CD14-positive monocyte (primary cell): ENCODE data around the gene LIMK2. TPM values are rescaled to one million over a fixed set of nuclear protein-coding genes. Genes with fewer than 3 reads are reported as not detected.

Experiments
- DNase-seq, 3 donors: peaks; one replicate each; pipeline ENCODE4 v3.0.0-alpha.2; 2011 to 2022
- H2AFZ ChIP-seq: 2 replicates; pipeline ENCODE4 v1.6.0; 2012; ENCODE audit warnings: mild to moderate bottlenecking, low read depth, low read length, inconsistent platforms; ENCODE audit not compliant: insufficient read depth, poor library complexity, severe bottlenecking
- H3K27ac ChIP-seq, 2 donors: 1 replicate in 1 of 2; 2 replicates in 1 of 2; pipeline ENCODE4 v1.5.1; 2012 to 2013; ENCODE audit warnings: low read length in 2 of 2, control low read depth in 1 of 2, inconsistent platforms in 1 of 2, low read depth in 1 of 2, mild to moderate bottlenecking in 1 of 2
- H3K27me3 ChIP-seq, 2 donors: one replicate each; pipeline versions ENCODE4 v1.6.0 to v1.6.1; 2011 to 2013; ENCODE audit warnings: low read length in 2 of 2; ENCODE audit not compliant: control insufficient read depth in 2 of 2, insufficient read depth in 2 of 2
- H3K36me3 ChIP-seq, 2 donors: replicated peaks in 1 of 2; 1 replicate in 1 of 2; 2 replicates in 1 of 2; pipeline versions ENCODE4 v1.5.1 to v1.6.1; 2012 to 2013; ENCODE audit warnings: low read length in 2 of 2, control low read depth in 1 of 2, inconsistent platforms in 1 of 2, mild to moderate bottlenecking in 1 of 2; ENCODE audit not compliant: insufficient read depth in 2 of 2, control insufficient read depth in 1 of 2
- H3K4me1 ChIP-seq, 2 donors: 1 replicate in 1 of 2; 2 replicates in 1 of 2; pipeline versions ENCODE4 v1.5.1 to v1.6.1; 2012 to 2013; ENCODE audit warnings: low read length in 2 of 2, control low read depth in 1 of 2, inconsistent platforms in 1 of 2, mild to moderate bottlenecking in 1 of 2, moderate library complexity in 1 of 2; ENCODE audit not compliant: insufficient read depth in 2 of 2, control insufficient read depth in 1 of 2
- H3K4me2 ChIP-seq: replicated peaks from 2 replicates; pipeline ENCODE3; 2012; ENCODE audit warnings: low read length, moderate library complexity, mild to moderate bottlenecking; ENCODE audit not compliant: poor library complexity, severe bottlenecking; ENCODE audit errors: extremely low read depth
- H3K4me3 ChIP-seq, 3 experiments: fragments of 200-600 bp in 1 of 3; sonication (generic) in 1 of 3; replicated peaks in 1 of 3; 1 replicate in 2 of 3; 2 replicates in 1 of 3; pipeline ENCODE4 v1.5.1; 2011 to 2013; ENCODE audit warnings: low read length in 3 of 3, mild to moderate bottlenecking in 3 of 3, control low read depth in 2 of 3, low read depth in 2 of 3, inconsistent platforms in 1 of 3, moderate library complexity in 1 of 3
- H3K79me2 ChIP-seq: 2 replicates; pipeline ENCODE4 v1.6.0; 2012; ENCODE audit warnings: mild to moderate bottlenecking, control low read depth, inconsistent platforms, low read length, moderate library complexity; ENCODE audit not compliant: insufficient read depth
- H3K9ac ChIP-seq: 2 replicates; pipeline ENCODE4 v1.6.0; 2017; ENCODE audit warnings: low read length, mild to moderate bottlenecking; ENCODE audit not compliant: insufficient read depth, poor library complexity, severe bottlenecking
- H3K9me3 ChIP-seq, 2 donors: replicated peaks in 1 of 2; 1 replicate in 1 of 2; 2 replicates in 1 of 2; pipeline versions ENCODE4 v1.5.1 to v1.6.1; 2012 to 2013; ENCODE audit warnings: low read length in 2 of 2, control low read depth in 1 of 2; ENCODE audit not compliant: control insufficient read depth in 1 of 2, insufficient read depth in 1 of 2
- H4K20me1 ChIP-seq: 2 replicates; pipeline ENCODE4 v1.6.0; 2012; ENCODE audit warnings: mild to moderate bottlenecking, low read length, control low read depth, moderate library complexity; ENCODE audit not compliant: insufficient read depth
- H3K27ac Mint-ChIP-seq, 7 donors: one replicate each; pipeline ENCODE4 v1.8.0; 2020; ENCODE audit warnings: mild to moderate bottlenecking in 7 of 7, mixed read lengths in 7 of 7, moderate library complexity in 6 of 7, inconsistent platforms in 2 of 7
- H3K27me3 Mint-ChIP-seq, 3 donors: one replicate each; pipeline ENCODE4 v1.8.0; 2021 to 2022; ENCODE audit warnings: low read depth in 3 of 3, mild to moderate bottlenecking in 3 of 3, mixed read lengths in 3 of 3, moderate library complexity in 3 of 3, inconsistent platforms in 1 of 3
- H3K36me3 Mint-ChIP-seq, 2 donors: one replicate each; pipeline ENCODE4 v1.8.0; 2020; ENCODE audit warnings: mixed read lengths in 2 of 2, inconsistent platforms in 1 of 2, mild to moderate bottlenecking in 1 of 2
- H3K4me1 Mint-ChIP-seq: one replicate; pipeline ENCODE4 v1.8.0; 2020; ENCODE audit warnings: mild to moderate bottlenecking, mixed read lengths
- H3K4me3 Mint-ChIP-seq, 2 donors: one replicate each; pipeline ENCODE4 v1.8.0; 2020; ENCODE audit warnings: mild to moderate bottlenecking in 2 of 2, mixed read lengths in 2 of 2, moderate library complexity in 1 of 2
- H3K9me3 Mint-ChIP-seq, 7 donors: one replicate each; pipeline ENCODE4 v1.8.0; 2020 to 2022; ENCODE audit warnings: mixed read lengths in 7 of 7, mild to moderate bottlenecking in 6 of 7, moderate library complexity in 6 of 7, inconsistent platforms in 2 of 7
- CTCF ChIP-seq: fragments of 200-600 bp; IDR thresholded peaks from one replicate; pipeline ENCODE4 v1.8.0; 2022; ENCODE audit warnings: antibody characterized with exemption, mild to moderate bottlenecking
- WGBS: methylation state at CpG from one replicate; pipeline ENCODE4 v1.1.5; 2013; ENCODE audit warnings: missing lambda C conversion rate; ENCODE audit not compliant: insufficient coverage; 5-methylcytosine and 5-hydroxymethylcytosine counted together
- intact Hi-C, 2 donors: fragments of 100-400 bp; cut with micrococcal nuclease; formaldehyde crosslinking; loops; one replicate each; pipeline versions ENCODE4 v1.15.0 to v1.15.1; 2023
- polyA plus RNA-seq, 3 donors: library from polyadenylated mRNA; depleted of rRNA in 1 of 3; unstranded in 2 of 3; stranded (reverse) in 1 of 3; fragments of 300-500 nt in 2 of 3; fragments of >200 nt in 1 of 3; fragmentation: Illumina TruSeq in 2 of 3; gene quantifications; 1 replicate in 2 of 3; 2 replicates in 1 of 3; pipeline ENCODE4 v1.2.3, GENCODE V29; 2012 to 2021

The LIMK2 gene
- polyA plus RNA-seq, 3 donors, result 5.5 to 14.2 (median 10.1) TPM

- Mint-ChIP-seq H3K36me3 (peaks cover 34 to 40% of the 10 kb centered on the region in 2 donors), H3K4me3 (no peak overlapping the region), H3K27me3 (peaks cover 0 to 2% (median 0%) of the 10 kb centered on the region in 3 donors), H3K9me3 (peaks cover 0 to 1% (median 0%) of the 10 kb centered on the region in 7 donors), H3K27ac (peak overlapping the region in 3 of 7 donors; percentile 12 to 46 (median 13)), H3K4me1 (peaks cover 17% of the 10 kb centered on the region)
- no peak for TF ChIP-seq CTCF
- H3K36me3 ChIP-seq, result peaks cover under 1 to 61% of the 10 kb centered on the region in 2 donors
- H3K9ac ChIP-seq, result no peak overlapping the region
- H3K9me3 ChIP-seq, result no peaks in the 10 kb centered on the region
- peak overlapping the region in 1 of 2 donors; percentile 40 for H3K27ac ChIP-seq
- H3K4me1 ChIP-seq, result peaks cover 11 to 13% of the 10 kb centered on the region in 2 donors
- no peak overlapping the region for H3K4me2 ChIP-seq
- DNase-seq, result no peak
- H2AFZ ChIP-seq, result no peak overlapping the region
- peaks cover 39% of the 10 kb centered on the region for H4K20me1 ChIP-seq
- intact Hi-C loops, result no loop called here
- H3K4me3 ChIP-seq, result no peak overlapping the region
- peaks cover 16% of the 10 kb centered on the region for H3K79me2 ChIP-seq
- no CpG with 5 or more reads among the region's 2 CpGs for WGBS
- no peaks in the 10 kb centered on the region for H3K27me3 ChIP-seq
Observed at GRCh38 chr22:31246687-31247086, 34.6 kb downstream of the LIMK2 start.

- H3K4me3 Mint-ChIP-seq, result peak overlapping the region; percentile 45 to 75
- TF ChIP-seq CTCF, result no peak
- intact Hi-C loops, result no loop called here
- Histone ChIP-seq H3K27me3 (no peaks in the 10 kb centered on the region), H3K79me2 (peaks cover 16% of the 10 kb centered on the region), H3K9ac (peak overlapping the region; percentile 19), H3K4me1 (peaks cover 11 to 13% of the 10 kb centered on the region in 2 donors), H2AFZ (peak overlapping the region; percentile 6), H3K4me3 (peak overlapping the region in 1 of 3 experiments; percentile 41), H3K4me2 (peak overlapping the region; percentile 52), H3K9me3 (no peaks in the 10 kb centered on the region), H3K36me3 (peaks cover 0 to 53% of the 10 kb centered on the region in 2 donors), H3K27ac (peak overlapping the region in 1 of 2 donors; percentile 40), H4K20me1 (peaks cover 39% of the 10 kb centered on the region)
- peaks cover 0 to 2% (median 2%) of the 10 kb centered on the region in 3 donors for H3K27me3 Mint-ChIP-seq
- H3K9me3 Mint-ChIP-seq, result peaks cover 0 to 1% (median 0%) of the 10 kb centered on the region in 7 donors
- peaks cover 17% of the 10 kb centered on the region for H3K4me1 Mint-ChIP-seq
- DNase-seq, result no peak
- WGBS, result no CpG with 5 or more reads among the region's 1 CpG
- H3K27ac Mint-ChIP-seq, result peak overlapping the region in 2 of 7 donors; percentile 46 to 59
- peaks cover 26 to 32% of the 10 kb centered on the region in 2 donors for H3K36me3 Mint-ChIP-seq
Observed at GRCh38 chr22:31247726-31248125, 35.6 kb downstream of the LIMK2 start.
